HG02763 (cell line): ENCODE results near the gene CFAP410.
A peak's percentile ranks its signal among the peaks of the same experiment; 100 is the strongest.

Experiments
- ATAC-seq: cut with Tn5 transposase; IDR thresholded peaks from one replicate; pipeline ENCODE4 v1.9.1; 2021; ENCODE audit warnings: mild to moderate bottlenecking, moderate library complexity; ENCODE audit not compliant: unreplicated experiment

CFAP410 gene

GRCh38 chr21:44300262-44300959 is 38.8 kb downstream of the CFAP410 start:
- peak; percentile 25 for ATAC-seq

- peak; percentile 45 for ATAC-seq
Observed at GRCh38 chr21:44299458-44300261, 39.5 kb downstream of the CFAP410 start, which contains the start of gene PFKL. PFKL (plus strand) TSS chr21:44300053; CDS start chr21:44300106, 53 bp downstream.

GRCh38 chr21:44299085-44299457 is 40.1 kb downstream of the CFAP410 start:
- no peak for ATAC-seq

GRCh38 chr21:44298301-44298700 is 40.9 kb downstream of the CFAP410 start:
- no peak for ATAC-seq

GRCh38 chr21:44297525-44298290 is 41.5 kb downstream of the CFAP410 start:
- no peak for ATAC-seq

GRCh38 chr21:44296916-44297315 is 42.3 kb downstream of the CFAP410 start:
- no peak for ATAC-seq

GRCh38 chr21:44296103-44296519 is 43.1 kb downstream of the CFAP410 start:
- ATAC-seq, result no peak

GRCh38 chr21:44295646-44296045 is 43.5 kb downstream of the CFAP410 start:
- ATAC-seq, result no peak

GRCh38 chr21:44295163-44295573 is 44.0 kb downstream of the CFAP410 start:
- no peak for ATAC-seq

GRCh38 chr21:44294391-44295162 is 44.6 kb downstream of the CFAP410 start:
- ATAC-seq, result no peak

- no peak for ATAC-seq
Observed at GRCh38 chr21:44293551-44294231, 45.5 kb downstream of the CFAP410 start.

GRCh38 chr21:44292812-44293195 is 46.4 kb downstream of the CFAP410 start:
- ATAC-seq, result no peak

GRCh38 chr21:44291936-44292811 is 47.0 kb downstream of the CFAP410 start:
- no peak for ATAC-seq

- no peak for ATAC-seq
Observed at GRCh38 chr21:44291078-44291935, 47.9 kb downstream of the CFAP410 start.

GRCh38 chr21:44290327-44291077 is 48.7 kb downstream of the CFAP410 start:
- no peak for ATAC-seq

GRCh38 chr21:44289381-44290010 is 49.7 kb downstream of the CFAP410 start:
- ATAC-seq, result no peak
